ENCODE results near the gene ABCG5.

ABCG5 gene

DNA sequence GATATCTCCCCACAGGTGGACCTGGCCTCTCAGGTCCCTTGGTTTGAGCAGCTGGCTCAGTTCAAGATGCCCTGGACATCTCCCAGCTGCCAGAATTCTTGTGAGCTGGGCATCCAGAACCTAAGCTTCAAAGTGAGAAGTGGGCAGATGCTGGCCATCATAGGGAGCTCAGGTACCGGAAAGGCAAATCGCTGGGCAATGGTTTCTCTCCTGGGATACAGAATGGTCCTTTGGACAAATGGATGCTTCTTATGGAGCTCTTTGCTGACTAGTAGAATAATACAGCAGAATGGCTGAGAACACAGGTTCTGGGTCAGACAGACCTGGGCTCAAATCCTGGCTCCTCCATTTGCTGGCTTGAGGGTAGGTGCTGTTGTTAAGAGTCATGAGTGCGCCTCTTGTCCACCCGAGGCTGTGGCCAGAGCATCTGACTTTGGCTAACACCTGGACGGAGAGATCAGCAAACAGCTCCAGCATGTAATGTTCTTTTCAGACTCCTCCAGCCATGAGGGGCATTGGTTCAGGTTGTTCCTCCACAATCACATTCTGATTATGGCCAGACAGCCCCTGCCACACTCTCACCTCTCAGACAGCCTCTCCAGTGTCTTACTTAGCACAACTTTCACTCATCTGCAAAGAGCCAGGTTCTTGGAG, 7.6 kb upstream of the ABCG5 start:
- DNase-seq: peak in 4 of 42 donors; percentile 2 to 27 (median 12)
- intact Hi-C loops (cut with DNase I): no loop called here

DNA sequence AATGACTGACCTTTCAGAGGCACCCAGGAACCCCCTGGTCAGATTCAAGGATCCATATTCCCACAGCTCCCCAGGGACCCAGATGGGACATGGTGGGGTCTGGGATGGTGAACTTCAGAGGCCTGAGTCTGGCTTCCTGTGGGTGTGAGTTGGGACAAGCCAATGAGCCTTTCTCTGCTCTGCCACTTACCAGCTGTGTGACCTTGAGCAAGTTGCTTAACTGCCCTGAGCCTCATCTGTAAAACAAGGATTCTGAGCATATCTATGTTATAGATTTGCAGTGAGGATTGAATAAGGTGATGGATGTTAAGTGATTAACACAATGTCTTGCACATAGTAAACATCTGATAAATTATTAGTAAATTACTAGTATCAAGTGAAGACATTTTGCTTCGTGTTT, 6.5 kb upstream of the ABCG5 start:
- intact Hi-C loops (cut with DNase I): no loop called here
- peak in 4 of 42 donors; percentile 13 to 29 (median 16) for DNase-seq

DNA sequence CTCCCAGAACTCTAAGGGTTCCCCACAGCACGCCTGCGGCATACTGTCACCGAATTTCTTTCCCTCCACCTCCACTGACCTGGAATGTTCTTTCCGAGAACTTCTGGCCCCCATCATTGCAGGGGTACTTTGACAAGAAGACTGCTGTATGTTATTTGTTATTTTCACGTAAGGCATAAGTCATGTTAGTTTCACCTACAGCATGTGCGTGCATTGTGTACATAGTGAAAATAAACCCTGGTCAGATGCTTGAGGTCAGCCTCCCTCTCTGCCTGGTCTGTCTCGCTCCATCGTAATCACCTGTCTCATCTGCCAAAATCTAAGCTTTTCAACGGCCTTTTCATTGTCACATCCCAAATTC, 4.2 kb upstream of the ABCG5 start:
- peak in 1 of 42 donors; percentile 10 for DNase-seq
- intact Hi-C loops (cut with DNase I): no loop called here

DNA sequence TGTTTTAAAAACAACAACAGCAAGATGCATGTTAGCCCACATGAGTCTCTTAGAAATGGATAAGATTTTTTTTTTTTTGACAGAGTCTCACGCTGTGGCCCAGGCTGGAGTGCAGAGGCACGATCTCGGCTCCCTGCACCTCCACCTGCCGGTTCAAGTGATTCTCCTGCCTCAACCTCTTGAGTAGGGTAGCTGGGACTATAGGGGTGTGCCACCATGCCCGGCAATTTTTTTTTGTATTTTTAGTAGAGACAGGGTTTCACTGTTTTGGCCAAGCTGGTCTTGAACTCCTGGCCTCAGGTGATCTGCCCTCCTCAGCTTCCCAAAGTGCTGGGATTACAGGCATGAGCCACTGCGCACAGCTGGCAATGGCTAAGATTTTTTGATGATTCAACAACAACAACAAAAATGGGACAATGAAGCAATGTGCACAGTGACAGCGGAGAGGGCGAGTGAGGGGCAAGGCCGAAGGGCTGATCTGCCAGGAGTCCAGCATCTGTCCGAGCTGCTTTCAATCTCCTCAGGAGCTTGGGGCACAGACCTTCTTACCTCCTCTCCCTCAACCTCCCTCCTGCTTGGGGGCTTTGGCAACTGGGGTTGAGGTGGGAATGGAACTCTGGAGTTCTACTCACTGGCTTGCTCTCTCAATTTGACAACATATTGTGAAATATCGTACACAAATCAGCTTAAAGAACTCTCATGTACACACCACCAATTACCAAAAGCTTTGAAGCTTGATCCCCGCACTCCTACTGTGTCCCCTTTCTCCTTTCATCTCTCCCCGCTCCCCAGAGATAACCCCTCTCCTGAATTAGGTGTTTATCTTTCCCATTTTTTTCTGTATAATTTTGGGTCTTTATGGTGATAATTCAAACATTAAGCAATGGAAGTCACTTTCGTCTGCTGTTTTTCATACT, 3.6 kb upstream of the ABCG5 start:
- DNase-seq: peak in 4 of 42 donors; percentile 17 to 34 (median 23)
- intact Hi-C loops (cut with DNase I): no loop called here

DNA sequence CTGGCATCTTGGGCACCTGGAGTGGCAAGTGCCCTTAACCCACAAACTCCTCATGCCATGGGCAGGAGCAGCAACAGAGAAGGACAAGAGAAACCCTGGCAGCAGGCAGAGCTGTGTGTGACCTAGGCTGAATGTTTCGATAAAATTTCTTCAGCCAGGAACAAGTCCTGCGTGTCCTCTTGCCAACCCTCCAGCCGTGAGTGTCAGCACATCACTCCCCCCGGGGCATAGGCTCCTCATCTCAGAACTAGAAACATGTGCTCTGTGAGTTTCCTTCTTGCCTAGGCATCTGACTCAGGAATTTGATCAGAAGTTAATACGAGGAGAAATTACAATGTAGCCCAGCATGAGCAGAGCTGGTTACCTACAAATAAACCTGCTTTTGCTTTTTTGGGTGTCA, 2.3 kb upstream of the ABCG5 start:
- peak in 5 of 42 donors; percentile 1 to 37 (median 36) for DNase-seq
- intact Hi-C loops (cut with DNase I): no loop called here

DNA sequence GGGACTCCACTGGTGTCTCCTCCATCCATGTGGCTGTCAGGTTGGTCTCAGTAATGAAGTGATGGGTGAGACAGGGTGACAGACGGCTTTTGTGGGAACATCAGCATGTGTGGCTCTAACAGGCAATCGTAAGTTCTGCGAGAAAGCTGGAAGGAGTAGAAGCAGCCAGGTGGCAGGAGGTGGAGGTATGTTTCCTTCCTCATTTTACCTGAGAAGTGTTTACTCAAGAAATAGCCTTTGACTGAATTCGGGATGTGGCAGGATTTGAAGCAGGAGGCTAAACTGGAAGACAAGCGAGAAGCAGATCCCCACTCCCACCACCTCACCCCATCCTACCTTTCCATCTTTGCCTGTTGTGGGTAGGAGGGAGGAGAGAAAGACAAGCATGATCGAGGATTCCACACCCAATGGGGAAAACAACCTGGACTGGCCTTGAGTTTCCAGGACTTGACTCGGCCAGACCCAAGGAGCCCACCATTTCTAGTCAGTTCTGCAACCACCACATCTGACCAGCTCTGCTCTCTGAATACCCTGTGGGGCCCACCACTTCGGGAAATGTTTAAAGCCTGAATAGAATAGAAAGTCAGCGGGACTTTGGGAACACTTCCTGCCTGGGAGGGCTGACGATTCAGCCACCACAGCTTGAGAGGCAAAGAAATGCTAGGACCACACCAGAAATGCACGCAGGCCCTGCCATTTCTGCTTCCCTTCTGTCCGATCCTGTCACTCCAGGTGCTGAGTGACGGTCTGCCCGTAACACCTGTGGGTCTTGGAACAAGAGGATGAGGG, 1.3 kb upstream of the ABCG5 start:
- peak in 5 of 42 donors; percentile 5 to 29 (median 17) for DNase-seq
- intact Hi-C loops (cut with DNase I): no loop called here

DNA sequence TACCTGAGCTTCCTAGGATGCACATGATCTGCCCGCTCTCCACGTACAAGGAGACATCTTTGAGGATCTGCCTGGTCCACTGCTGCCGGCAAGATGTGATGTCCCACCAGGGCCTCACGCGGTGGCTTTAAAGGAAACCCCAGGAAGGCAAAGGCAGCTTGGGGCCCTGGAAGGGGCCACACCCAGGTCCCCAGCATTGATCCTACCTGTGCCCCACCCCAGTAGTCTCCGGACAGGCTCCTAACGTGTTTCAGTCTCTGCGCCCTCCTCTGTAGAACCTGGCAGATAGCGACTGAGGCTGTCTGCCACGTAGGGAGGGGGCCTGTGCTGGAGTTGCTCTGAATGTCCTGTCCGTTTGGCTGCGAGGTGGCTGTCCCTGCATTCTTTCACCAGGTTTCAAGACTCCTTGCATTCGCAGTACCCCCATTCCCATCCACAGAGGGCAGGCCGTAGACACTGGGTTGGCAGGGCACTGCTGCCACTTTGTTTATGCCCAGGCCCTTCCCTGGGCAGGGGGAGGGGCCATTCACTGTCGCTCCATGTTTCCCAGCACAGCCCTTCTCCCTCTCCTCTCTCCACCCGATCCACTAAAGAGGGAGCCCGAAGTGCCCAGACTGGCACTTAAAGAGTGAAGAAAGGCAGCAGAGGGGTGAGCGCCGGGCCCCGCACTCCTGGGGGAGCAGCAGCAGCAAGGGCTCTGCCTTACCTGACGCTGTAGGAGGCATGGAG, 644 bp downstream of the ABCG5 start:
- intact Hi-C loops (cut with DNase I): no loop called here
- DNase-seq: peak in 3 of 42 donors; percentile 7 to 23 (median 21)

DNA sequence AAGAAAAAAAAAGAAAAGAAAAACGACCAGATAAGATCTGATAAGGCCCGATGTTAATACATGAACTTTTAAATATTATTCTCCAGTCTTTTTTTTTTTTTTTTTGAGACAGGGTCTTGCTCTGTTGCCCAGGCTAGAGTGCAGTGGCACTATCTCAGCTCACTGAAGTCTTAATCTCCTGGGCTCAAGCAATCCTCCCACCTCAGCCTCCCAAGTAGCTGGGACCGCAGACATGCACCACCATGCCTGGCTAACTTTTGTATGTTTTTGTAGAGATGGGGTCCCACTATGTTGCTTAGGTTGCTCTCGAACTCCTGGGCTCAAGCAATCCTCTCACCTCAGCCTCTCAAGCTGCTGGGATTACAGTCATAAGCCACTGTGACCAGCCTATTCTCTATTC, 1.6 kb downstream of the ABCG5 start:
- peak in 2 of 42 donors; percentile 3 to 19 for DNase-seq
- intact Hi-C loops (cut with DNase I): no loop called here

DNA sequence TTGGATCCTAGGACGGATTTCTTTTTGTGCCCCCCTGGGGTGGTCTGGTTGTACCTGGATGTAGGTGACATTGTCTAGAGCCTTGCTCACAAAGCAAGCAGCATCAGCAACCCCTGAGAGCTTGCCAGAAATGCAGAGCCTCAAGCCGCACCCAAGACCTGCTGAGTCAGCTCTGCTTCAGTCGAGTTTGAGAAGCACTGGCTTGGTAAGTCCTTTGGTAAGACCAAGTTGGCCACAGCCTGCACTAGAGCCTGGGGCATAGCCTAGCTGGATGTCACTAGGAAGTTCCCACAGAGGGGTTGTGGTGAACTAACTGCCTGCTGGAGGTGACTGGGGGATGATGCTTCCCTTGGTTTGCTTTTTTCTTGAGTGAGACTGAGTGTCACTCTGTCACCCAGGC, 6.2 kb downstream of the ABCG5 start:
- intact Hi-C loops (cut with DNase I): no loop called here
- no peak for DNase-seq

DNA sequence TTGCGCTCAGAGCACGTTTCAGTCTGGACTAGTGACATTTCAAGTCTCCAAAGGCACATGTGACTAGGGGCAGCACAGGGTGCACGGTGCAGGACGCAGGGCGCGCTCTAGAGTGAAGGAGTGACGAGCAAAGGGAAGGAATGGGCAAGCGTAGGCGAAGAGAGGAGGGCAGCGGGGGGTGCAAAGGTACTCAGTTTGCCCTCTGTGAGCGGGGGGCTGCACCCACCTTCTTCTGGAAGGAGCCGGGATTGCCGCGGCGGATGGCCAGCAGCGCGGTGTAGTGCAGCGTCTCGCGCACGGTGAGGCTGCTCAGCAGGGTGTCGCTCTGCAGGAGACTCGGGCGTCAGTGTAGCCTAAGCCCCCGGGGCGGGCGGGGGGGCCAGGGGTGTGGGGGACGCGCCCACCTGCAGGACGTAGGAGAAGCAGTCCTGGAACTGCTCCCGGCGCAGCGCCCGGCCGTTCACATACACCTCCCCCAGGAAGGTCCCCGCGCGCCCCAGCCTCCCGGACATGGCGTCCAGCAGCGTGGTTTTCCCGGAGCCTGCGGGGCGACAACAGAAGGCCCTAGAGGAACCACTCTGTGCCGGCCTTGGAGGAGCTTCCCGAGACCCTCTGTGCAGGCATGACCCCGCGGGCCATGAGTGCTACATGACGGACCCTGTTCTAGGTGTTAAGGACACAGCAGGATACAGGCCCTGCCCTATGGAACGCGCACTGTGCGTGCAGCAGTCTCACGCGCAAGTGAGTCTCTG, 6.9 kb downstream of the ABCG5 start:
- peak in 8 of 42 donors; percentile 8 to 46 (median 18) for DNase-seq
- intact Hi-C loops (cut with DNase I): no loop called here

DNA sequence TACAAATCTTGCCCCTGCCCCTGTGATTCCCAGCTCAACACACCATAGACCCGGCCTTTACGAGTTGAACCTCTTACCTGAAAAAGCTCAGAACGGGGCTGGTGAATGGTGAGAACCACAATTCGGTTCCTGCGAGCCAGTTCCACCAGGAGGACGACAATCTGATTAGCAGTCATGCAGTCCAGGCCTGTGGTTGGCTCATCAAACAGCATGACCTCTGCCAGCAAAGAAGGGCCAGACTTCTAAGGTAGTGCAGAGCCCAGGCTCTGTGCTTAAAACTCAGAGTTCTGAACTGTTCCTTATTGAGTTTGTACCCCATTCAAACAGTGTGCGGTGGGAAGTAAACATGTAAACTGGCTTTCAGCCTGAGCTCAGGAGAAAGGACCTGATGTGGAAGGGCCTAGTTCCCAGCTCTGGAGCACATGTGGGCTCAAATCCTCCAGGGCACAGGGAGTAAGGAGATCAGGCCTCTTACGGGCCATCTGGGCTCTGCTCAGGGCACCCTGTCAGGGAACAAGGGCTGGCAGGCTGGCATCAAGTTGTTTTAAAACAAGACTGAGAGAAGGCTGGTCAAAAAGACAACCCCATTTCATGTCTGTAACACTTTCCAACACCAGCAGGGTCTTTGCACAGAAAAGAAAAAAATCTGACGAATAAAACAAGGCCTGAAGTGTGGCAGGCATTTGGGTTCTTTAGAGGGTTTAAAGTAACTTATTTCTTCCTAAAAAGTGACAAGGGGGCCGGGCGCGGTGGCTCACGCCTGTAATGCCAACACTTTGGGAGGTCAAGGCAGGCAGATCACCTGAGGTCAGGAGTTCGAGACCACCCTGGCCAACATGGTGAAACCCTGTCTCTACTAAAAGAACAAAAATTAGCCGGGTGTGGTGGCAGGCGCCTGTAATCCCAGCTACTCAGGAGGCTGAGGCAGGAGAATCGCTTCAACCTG, 12.1 kb downstream of the ABCG5 start:
- intact Hi-C loops (cut with DNase I): no loop called here
- DNase-seq: no peak

DNA sequence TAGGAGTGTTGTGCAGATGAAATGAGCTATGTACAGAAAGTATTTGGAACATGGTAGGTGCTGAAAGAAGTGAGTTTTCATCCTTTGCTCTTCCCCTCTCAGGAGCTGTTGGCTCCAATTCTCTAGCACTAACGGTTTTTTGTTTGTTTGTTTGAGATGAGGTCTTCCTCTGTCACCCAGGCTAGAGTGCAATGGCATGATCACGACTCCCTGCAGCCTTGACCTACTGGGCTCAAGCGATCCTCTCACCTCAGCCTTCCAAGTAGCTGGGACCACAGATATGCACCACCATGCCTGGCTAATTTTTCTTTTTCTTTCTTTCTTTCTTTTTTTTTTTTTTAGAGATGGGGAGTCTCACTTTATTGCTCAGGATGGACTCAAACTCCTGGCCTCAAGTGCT, 12.8 kb downstream of the ABCG5 start:
- intact Hi-C loops (cut with DNase I): no loop called here
- no peak for DNase-seq

DNA sequence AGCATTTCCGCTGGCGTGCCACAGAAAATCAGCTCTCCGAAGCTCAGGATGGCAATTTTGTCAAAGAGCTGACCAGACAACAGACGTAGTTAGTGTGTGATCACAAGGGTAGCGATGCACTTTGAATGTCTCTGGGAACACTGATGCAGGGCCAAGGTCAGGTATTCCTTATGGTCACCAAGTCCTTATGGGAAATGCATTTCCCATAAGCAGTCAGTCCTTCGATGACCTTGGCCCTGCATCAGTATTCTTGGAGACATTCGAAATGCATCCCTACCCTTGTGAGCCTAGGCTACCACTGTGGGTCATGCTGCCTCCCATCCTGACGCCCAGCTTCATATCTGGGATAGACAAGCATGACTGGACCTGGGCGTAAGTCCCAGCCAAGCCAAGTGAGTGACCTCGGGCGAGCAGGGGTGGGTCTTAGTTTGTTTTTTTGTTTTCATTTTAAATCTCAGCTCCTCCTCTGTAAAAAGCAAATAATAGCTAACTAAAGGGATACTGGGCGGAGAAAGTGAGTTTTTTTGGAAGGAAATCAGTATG, 13.6 kb downstream of the ABCG5 start:
- DNase-seq: peak in 1 of 42 donors; percentile 4
- intact Hi-C loops (cut with DNase I): no loop called here

DNA sequence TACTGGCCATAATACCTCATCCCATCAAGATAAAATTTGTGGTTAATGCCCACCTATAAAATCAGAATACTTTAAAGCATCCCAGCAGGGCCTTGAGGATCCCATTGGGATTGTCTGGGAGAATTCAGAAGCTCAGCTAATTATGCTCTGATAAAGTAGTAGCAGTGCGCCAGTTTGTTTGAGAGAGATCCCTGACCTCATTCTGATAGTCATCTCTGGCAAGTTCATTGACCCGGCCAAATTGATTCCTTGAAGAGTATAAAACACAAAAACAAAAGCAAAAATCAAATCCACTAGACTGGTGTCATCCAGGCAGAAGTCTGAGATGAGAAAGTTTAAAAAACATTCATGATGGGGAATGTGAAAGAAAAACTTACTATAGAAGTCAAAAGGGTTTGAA, 14.1 kb downstream of the ABCG5 start:
- intact Hi-C loops (cut with DNase I): no loop called here
- peak in 1 of 42 donors; percentile 5 for DNase-seq

DNA sequence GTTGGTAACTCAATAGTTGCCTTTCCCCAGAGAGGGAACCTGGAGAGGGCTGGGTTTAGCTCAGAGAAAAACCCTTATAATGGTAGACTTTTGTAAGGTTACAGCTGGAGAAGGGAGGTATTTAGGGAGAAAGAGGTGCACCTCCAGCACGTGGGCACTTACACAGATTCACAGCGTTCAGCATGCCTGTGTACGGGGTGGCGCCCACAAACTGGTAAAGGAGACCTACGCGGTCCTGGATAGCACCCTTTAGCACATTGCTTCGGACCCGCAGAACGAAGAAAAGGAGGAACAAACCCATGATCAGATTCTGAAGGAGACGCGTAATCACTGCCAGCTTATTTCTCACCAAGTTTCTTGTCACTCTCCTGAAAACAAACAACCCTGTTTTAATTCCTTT, 14.9 kb downstream of the ABCG5 start:
- intact Hi-C loops (cut with DNase I): no loop called here
- DNase-seq: peak in 1 of 42 donors; percentile 14

DNA sequence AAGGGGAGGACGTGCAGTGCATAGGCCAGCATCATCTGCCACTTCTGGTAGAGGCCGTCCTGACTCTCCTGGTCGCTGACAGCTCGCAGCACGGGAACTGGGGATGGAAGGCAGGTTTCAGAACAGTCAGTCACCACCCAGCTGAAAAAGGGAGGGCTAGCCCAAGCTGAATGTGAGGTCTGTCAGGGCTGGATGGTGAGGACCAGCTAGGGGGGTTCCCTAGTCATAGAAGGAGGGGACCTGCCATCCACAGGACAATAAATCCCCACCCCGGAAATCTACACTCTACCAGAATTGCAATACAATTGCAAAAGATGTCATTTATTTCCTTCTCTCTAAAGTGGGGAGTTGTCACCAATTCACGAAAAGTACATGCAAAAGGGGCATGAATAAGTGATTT, 15.8 kb downstream of the ABCG5 start:
- intact Hi-C loops (cut with DNase I): no loop called here

More for the DNA sequence above, 15.8 kb downstream of the ABCG5 start:
- peak in 1 of 42 donors; percentile 18 for DNase-seq

Data from head of caudate nucleus (tissue), 42 donors.